HTR-8/SVneo (cell line): ENCODE data around the gene MTERF4.
"Not testable (repeated sequence)": the region's sequence is repeated elsewhere in the genome, so short reads cannot be mapped to it uniquely, and the experiment has no call there.

Experiments used
- DNase-seq: peaks from one replicate; pipeline ENCODE4 v3.0.0; 2011; ENCODE audit warnings: low spot score, mixed read lengths; ENCODE audit not compliant: insufficient read length
- FAIRE-seq: peaks from 2 replicates; lab custom pipeline; 2011; peaks lifted over from hg19 to GRCh38; lab: Jason Lieb, UNC

The MTERF4 gene

GRCh38 chr2:241114836-241115235, 12.7 kb upstream of the MTERF4 start:
- DNase-seq (no peak), FAIRE-seq (no peak)

GRCh38 chr2:241112592-241112991, 10.5 kb upstream of the MTERF4 start:
- DNase-seq (no peak), FAIRE-seq (no peak)

GRCh38 chr2:241112046-241112445, 10.0 kb upstream of the MTERF4 start:
- FAIRE-seq, result no peak
- DNase-seq, result no peak

- DNase-seq (no peak), FAIRE-seq (no peak)
Measured at GRCh38 chr2:241111440-241111805, 9.3 kb upstream of the MTERF4 start.

- FAIRE-seq (no peak), DNase-seq (no peak)
Measured at GRCh38 chr2:241110607-241111439, 8.7 kb upstream of the MTERF4 start.

GRCh38 chr2:241110089-241110606, 8.1 kb upstream of the MTERF4 start:
- FAIRE-seq, result no peak
- no peak for DNase-seq

- DNase-seq, result no peak
- FAIRE-seq, result no peak
Measured at GRCh38 chr2:241109210-241110088, 7.4 kb upstream of the MTERF4 start.

- FAIRE-seq, result peak; percentile 23
Measured at GRCh38 chr2:241108271-241109209, 6.5 kb upstream of the MTERF4 start.

GRCh38 chr2:241107031-241107783, 5.1 kb upstream of the MTERF4 start:
- FAIRE-seq, result peak; percentile 9
- no peak for DNase-seq

More at GRCh38 chr2:241108271-241109209, 6.5 kb upstream of the MTERF4 start:
- no peak for DNase-seq

GRCh38 chr2:241105641-241106040, 3.6 kb upstream of the MTERF4 start:
- FAIRE-seq, result no peak
- no peak for DNase-seq

GRCh38 chr2:241104611-241105010, 2.5 kb upstream of the MTERF4 start:
- DNase-seq, FAIRE-seq: not testable (repeated sequence)

- DNase-seq (no peak), FAIRE-seq (no peak)
Measured at GRCh38 chr2:241103176-241103595, 1.1 kb upstream of the MTERF4 start.

GRCh38 chr2:241099246-241099645, 2.8 kb downstream of the MTERF4 start:
- DNase-seq (no peak), FAIRE-seq (no peak)

GRCh38 chr2:241096979-241097378, 5.1 kb downstream of the MTERF4 start:
- FAIRE-seq, result no peak
- no peak for DNase-seq

- FAIRE-seq, result no peak
- no peak for DNase-seq
Measured at GRCh38 chr2:241095594-241096290, 6.3 kb downstream of the MTERF4 start.

GRCh38 chr2:241094924-241095420, 7.1 kb downstream of the MTERF4 start:
- no peak for DNase-seq

GRCh38 chr2:241094172-241094571, 7.9 kb downstream of the MTERF4 start:
- no peak for FAIRE-seq
- no peak for DNase-seq

More at GRCh38 chr2:241094924-241095420, 7.1 kb downstream of the MTERF4 start:
- FAIRE-seq, result no peak

GRCh38 chr2:241093133-241093781, 8.8 kb downstream of the MTERF4 start:
- not testable (repeated sequence) for DNase-seq, FAIRE-seq
